Melanocyte of skin (primary cell): Measurements from ENCODE around the gene CREBZF. TPM values are rescaled to one million over a fixed set of nuclear protein-coding genes. Genes with fewer than 3 reads are reported as not detected.

Experiments
- total RNA-seq, 2 donors: library from RNA; depleted of rRNA; stranded (reverse); fragments of >200 nt; gene quantifications; 2 replicates each; pipeline ENCODE4 v1.2.3, GENCODE V29; 2012

The CREBZF gene
- 10 to 100 TPM; 37.2 to 45.0 TPM for total RNA-seq

GRCh38 chr11:85664615-85665481 is at the start of gene CREBZF:
CREBZF (minus strand) TSS chr11:85665129; CDS start chr11:85664875, 254 bp downstream.

GRCh38 chr11:85685820-85686459 is 21.0 kb upstream of the CREBZF start, which contains the start of gene CCDC89:
CCDC89 (minus strand) TSS chr11:85686195; CDS start chr11:85686130, 65 bp downstream.

GRCh38 chr11:85647604-85648299 is 17.2 kb downstream of the CREBZF start, which contains the start of gene TMEM126A:
TMEM126A (plus strand) TSS chr11:85647967; CDS start chr11:85650256, 2,289 bp downstream.

GRCh38 chr11:85627998-85628770 is 36.7 kb downstream of the CREBZF start, which contains the start of gene TMEM126B:
TMEM126B (plus strand) TSS chr11:85628593; CDS start chr11:85628608, 15 bp downstream.

GRCh38 chr11:85627332-85627997 is 37.5 kb downstream of the CREBZF start, which contains the start of gene DLG2:
DLG2 (minus strand) TSS chr11:85627344.

Other genes with a start within 250 kb of the CREBZF start
- 1 to 10 TPM; 1.7 to 2.0 TPM for gene DLG2, start 37.8 kb downstream of the CREBZF start, total RNA-seq
- 10 to 100 TPM; 60.2 to 82.6 TPM for gene TMEM126B, start 36.5 kb downstream of the CREBZF start, total RNA-seq
- 10 to 100 TPM; 46.5 to 62.9 TPM for gene TMEM126A, start 17.2 kb downstream of the CREBZF start, total RNA-seq
- 1 to 10 TPM; 1.4 to 3.0 TPM for gene CCDC89, start 21.1 kb upstream of the CREBZF start, total RNA-seq
- 10 to 100 TPM; 71.2 to 98.6 TPM for gene SYTL2, start 146.0 kb upstream of the CREBZF start, total RNA-seq
- gene CCDC83, start 190.3 kb upstream of the CREBZF start, total RNA-seq, result not detected